GM04503 (cell line): ENCODE measurements around the gene RADIL.

Experiments used
- DNase-seq: peaks from one replicate; pipeline ENCODE4 v3.0.0-alpha.2; 2012; ENCODE audit warnings: low read depth

Gene RADIL

DNA sequence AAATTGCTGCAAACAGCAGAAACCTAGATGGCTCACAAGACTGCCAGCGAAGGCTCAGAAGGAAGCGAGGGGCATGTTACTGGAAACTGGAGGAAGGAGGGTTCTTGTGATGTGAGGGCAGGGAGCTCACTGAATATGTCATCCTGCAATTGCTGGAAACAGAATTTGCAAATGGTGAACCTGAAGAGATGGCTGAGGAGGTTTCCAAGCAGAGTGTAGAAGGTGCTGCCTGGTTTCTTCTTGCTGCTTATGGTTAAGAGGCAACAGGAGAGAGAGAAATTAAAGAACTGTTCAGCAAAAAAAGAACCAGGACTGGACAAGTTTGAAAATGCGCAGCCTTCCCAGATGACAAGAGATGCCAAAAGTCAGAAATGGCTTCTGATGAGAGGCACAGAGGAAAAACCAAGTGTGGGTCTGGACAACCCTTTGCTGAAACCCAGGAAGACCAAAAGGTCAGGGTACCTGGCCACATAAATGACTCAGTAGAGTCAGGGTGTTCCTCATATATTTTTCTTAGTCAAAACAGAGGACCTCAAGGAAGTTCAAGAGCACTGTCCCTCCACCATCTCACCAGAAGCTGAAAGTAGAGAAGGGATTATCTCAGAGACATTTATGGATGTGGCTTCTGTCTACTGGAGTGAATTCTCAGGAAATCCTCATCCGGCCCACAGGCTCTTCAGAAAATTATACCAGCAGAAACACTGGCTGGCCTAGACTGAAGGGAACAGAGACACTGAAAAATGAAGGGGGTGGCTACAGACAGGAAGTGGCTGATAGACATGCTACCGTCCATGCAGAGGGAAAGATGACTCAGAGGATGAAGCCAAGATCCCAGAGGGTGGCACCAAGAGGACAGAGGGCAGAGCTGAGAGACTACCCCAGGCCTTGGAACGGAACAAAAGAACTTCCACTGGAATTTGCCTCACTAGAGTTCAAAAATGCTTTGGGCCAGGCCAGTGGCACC lies 31.8 kb downstream of the RADIL start:
- no peak for DNase-seq

DNA sequence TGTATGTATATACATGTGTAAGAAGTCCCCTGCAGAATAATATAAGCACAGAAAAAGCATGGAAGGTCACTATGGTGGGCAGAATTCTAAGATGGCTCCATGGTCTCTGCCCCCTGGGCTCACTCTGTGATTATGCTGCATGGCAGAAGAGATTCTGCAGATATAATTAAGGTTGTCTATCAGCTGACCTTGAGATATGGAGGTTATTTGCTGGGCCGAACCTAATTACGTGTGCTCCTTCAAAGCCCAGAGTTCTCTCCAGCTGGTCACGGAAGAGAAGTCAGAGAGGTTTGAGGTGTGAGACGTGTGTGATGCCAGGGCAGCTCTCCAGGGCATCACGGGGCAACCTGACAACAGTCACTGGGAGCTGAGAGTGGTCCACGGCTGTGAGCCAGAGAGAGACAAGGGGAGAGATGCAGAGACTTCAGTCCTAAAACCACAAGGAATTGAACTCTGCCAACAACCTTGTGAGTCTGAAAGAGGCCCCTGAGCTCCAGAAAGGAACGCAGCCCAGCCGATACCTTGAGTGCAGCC lies 33.2 kb downstream of the RADIL start:
- no peak for DNase-seq

DNA sequence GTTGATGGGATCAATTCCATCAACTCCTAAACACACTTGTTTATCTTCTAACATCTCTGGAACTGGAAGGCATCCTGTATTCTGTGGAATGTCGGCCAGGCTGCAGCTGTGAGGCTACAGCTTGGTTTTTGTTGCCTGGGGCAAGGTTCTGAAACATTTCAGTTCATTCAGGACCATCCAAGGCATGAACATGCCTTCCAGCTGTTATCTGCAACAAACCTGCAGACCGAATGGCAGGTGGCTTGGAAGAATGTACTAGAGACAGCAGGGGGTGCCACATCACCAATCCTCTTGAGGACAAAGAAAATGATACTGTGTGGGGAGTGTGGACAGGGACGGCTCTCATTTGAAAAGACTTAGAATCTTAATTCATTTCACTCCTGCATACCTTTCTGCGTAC lies 34.1 kb downstream of the RADIL start:
- DNase-seq = no peak

DNA sequence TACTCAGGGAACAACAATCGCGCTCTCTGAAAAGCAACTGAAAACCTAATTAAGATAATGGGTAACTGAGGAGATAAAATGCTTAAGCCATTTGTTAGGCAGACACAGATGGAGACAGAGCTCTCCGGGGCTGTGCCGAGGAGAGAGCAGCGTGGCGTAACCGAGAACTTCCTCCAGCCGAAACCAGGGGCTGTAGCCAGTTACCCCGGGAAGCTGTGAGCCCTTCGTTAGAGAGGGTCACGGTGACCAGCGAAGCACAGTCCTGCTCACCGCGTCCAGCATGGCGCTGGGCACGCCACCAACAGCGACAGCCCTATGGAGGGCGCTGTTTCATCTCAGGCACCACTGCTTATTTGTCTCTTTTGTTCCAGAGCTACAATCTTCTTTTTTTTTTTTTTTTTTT lies 37.8 kb downstream of the RADIL start:
- no peak for DNase-seq

DNA sequence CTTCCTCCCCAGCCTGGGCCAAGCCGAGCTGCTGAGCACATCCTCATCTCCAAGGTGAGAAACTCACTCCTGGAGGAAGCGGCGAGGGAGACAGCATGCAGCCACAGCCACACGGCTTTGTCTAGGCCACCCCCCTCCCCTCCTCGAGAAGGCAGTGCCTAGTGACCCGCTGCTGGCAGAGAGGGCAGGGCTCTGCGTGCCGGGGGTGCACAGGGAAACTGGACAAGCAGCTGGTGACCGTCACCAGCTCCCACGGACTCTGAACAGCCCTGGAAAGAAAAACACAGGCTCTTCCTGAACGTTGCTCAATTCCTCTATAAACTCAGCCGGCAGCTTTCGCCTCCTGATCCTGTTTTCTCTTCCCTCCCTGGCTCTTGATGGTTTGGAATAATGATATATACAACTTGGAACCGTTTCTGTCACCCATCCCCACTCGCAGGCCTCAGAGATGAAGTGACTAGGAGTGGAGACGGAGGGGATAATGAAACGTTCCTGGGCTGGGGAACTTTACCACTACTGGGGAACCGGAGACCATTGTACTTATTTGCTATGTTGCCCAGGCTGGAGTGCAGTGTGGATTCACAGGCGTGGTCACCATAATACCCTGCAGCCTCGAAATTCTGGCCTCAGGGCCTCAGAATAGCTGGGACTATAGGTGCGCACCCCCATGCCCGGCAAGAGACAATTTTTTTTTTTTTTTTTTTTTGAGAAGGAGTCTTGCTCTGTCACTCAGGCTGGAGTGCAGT lies 41.0 kb downstream of the RADIL start:
- no peak for DNase-seq

DNA sequence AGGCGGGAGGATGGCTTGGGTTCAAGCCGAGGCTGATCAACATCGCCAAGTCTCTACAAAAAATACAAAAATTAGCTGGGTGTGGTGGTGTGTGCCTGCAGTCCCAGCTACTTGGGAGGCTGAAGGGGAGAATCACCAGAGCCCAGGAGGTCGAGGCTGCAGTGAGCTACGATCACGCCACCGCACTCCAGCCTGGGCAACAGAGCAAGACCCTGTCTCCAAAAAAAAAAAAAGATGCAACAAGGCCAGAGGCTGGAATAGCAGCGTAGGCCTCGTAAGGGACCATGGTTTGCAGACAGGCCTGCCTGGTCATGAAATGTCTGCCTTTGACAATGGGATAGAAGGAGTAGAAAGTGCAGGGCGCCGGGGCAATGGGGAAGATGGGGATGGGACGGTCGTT lies 41.7 kb downstream of the RADIL start:
- DNase-seq = no peak

DNA sequence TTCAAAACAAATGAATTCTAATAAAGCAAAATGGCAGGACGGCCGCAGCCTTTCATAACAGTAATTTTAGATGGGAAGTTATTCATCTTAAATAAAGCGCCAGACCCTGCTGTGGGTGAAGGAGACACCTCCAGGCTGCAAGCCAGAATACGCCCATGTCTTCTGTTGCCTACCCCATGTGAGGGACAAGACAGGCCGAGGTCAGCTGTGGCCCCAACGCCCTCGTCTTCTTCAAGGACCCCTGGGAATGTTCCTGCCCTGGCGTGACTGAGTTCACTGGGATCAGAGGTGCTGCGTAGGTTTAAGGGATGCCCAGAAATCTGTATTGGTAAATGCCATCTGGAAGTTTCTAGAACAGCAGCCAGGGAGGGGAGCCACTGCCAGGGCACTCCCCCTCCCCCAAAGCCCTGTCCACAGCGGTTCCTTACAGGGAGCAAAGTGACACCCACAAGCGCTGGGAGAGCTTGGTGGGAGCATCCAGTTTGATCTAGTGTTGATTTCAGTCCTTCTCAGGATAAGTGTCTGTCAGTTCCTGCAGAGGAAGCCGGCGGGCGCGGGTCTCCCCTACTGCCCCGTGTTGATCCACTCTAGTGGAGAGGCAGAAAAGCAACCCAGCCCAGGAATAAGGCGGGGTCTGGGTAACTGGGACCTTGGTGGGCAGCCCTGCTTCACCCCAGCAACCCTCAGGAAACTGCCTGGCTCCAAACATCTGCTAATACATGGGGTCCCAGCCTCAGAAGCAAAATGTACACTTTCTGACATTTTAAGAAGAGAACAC lies 42.3 kb downstream of the RADIL start:
- DNase-seq = no peak

DNA sequence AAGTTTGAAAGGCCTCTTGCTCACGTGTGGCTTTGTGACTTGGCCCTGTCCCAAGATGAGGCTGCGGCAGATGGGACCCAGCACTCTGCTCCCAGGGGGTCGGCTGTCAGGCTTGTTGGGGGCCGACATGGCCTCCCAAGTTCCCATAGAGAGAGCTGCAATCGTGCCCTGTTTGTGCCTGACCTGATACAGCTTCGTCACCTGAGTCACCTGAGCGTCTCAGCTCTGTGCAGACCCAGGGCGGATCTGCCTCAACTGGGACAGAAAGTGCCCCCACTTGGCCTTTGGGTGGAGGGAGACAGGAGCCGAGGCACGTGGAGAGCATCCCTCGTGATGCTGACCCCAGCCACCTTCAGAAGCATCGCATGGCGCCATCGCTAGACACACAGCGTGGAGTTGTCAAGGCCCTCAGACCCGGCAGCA lies 43.4 kb downstream of the RADIL start:
- DNase-seq = no peak

DNA sequence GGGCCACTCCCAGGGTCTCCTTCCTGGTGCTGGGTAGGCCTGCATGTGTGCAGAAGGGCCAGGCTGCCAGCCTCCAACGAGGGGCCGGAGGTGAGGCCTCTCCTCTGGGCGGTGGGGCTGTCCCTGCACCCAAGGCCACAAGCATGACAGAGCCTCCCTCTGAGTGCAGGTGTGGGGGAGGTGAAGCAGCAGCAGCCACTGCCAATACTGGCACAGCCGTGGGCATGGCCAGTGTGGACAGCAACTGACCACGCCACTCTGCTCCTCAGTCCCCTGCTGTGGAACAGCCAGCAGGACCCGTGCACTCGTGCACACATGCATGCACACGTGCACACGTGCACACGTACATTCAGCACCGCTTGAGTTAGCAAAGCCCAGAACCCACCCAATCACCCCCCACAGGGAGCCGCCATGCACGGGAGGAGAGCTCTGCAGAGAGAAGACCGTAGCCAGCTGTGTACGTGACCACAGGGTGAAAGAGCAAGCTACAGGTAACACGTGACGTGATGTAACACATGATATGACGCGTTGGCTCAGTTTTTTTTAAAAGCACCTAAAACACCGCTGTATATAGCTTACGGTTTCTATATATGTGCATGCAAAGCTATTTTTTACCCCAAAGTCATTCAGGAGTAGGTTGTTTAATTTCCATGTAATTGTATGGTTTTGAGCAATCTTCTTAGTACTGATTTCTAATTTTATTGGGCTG lies 44.7 kb downstream of the RADIL start:
- DNase-seq = no peak

DNA sequence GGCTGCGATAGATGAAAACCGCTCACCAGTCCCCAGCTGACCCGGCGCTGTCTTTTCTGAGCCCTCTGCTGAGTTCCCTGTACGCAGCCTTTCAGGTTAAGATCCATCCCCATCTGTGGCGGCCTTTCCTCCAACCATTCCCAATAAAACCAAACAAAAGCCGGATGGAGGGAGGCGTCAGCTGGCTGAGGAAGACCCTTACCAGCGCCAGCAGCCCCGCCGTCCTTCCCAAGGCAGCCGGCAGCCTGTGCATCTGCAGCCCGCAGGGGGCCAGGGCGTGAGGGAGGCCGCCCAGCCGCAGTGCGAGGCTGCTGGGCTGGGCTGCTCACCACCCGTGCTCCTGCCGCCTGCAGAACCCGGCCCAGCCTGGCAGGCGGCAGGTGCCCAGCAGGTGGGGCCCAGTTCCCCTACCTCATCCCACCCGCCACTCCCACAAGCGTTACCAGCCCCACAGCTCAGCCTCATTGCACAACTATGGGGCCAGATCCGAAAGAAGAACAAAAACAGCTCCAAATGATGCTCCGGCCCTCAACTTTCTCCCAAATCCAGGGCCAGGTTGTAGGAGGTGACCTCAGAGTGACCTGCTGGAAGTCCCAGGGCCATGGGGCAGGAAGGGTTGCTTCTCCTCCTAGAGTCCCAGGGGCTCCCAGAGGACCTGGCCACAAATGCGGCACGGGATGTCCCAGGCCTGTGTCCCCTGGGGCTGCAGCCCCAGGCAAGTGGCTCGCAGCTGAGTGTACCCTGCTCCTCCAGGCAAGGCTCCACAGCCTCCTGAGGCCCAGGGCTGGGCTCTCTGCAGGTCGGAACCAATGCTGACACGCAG lies 45.5 kb downstream of the RADIL start:
- DNase-seq = no peak

DNA sequence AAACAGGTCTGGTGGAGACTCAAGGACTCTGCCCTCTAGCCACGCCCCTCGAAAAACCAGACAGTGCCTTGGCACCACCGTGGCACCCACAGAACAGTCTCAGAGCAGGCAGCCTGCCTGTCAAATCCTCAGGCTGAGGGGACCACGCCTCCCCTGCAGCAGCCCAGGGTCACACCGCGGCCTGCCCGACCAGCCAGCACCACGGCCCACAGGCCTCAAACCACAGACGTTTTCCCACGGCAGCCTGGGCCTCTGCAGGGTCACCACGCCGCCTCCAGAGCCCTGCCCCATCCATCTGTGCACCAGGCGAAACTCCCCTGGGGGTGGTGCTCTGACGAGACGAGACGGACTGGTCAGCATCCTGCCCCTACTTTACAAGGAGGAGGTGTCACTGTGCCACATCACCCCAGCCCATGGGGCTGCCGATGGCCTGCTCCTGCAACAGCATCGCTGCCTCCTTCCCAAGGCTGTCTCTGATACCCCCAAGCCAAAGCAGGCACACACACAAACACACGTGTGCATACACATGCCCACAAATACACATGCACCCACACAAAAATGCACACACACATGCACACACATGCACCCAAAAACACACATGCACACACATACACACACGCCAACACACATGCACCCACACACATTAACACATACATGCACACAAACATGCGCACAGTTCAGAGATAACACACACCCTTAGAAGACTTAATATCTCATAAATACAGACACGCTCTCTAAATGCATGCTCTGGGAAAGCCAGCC lies 46.3 kb downstream of the RADIL start:
- no peak for DNase-seq

DNA sequence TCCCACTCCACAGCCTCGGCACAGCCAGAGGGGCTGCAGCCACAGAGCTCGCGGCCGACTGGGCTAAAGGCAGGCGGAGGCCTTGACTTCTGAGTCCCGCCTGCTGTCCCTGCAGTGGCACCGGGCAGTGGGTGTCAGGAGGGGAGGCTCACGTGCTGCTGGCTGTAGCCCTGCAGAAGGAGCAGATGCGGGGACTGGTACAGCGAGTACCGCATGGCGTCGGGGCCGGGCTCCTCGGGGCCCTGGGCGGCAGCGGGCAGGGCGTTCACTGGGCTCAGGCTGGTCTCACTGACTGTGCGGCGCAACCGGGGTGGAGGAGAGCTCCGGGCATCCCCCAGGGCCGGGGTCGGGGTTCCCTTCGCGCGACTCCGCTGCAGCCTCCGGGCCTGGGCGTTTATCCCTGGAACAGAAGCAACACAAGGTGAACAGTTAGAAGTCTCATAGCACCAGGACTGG lies 47.3 kb downstream of the RADIL start:
- DNase-seq = no peak

DNA sequence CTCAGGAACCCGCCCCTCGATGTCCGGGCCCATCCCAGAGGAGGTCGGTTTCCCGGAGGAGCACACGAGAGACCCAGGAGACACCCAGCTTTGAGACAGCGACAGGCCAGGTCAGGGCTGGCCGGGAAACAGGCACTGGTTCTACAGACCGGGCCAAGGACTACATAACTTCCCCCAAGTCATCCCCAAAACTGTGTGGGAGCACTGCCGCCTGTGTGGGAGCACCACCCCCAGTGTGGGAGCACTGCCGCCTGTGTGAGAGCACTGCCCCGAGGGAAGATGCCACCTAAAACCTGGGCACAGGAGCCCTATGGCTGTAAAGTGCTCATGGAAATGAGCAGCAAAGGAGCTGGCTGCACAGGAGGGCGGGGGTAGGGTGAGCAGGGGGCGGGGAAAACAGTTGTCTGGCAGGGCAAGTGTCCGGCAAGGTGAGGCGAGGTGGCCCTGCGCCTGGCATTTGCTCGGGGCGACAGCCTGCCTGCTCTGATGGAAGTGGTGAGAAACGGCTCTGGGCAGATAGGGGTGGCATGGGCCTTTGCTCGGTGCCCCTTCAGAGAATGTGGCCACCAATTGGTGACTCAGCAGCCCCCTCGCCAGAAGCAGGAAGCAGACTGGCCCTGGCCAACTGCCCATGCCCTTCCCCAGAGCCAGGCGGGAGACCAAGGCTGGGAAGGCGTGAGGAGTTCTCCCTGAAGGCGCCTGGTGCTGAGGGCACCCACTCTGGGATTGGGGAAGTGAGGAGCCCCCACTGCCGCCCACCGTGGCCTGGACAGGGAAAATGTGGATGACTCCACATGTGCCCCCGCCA lies 47.9 kb downstream of the RADIL start:
- no peak for DNase-seq

DNA sequence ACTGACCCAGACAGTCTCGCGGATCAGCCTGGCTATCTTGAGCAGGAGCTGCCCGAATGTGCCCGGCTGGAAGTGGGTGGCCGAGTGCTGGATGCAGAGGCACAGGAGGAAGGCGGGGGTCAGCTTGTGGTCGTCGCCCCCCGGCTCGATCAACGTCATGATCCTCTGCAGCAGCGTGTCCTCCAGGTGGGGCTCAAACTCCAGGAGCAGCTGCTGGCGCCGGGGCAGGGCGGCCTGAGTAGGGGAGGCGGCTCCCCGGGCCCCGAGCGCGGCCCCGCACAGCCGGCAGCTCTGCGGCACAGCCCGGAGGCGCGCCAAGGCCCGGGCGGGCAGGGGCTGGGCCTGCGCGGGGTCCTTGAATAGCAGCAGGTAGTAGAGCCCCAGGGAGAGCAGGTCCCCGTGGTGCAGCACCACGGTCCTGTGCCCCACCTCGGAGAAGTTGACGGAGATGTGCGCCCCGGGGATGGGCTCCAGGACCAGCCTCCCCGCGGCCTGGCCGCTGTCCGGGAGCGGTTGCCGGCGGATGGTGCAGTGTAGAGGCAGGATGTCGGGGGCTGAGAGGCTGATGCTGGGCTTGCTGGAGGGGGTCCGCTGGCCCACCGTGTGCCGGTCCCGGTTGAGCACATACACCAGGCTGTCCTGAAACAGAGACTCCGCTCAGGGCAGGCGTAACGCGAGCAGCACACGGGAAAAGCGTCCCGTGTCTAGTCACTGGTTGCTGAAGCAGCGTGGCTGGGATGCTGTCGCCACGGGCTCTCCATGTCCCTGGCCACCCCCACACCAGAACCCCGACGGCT lies 48.7 kb downstream of the RADIL start:
- DNase-seq = no peak

DNA sequence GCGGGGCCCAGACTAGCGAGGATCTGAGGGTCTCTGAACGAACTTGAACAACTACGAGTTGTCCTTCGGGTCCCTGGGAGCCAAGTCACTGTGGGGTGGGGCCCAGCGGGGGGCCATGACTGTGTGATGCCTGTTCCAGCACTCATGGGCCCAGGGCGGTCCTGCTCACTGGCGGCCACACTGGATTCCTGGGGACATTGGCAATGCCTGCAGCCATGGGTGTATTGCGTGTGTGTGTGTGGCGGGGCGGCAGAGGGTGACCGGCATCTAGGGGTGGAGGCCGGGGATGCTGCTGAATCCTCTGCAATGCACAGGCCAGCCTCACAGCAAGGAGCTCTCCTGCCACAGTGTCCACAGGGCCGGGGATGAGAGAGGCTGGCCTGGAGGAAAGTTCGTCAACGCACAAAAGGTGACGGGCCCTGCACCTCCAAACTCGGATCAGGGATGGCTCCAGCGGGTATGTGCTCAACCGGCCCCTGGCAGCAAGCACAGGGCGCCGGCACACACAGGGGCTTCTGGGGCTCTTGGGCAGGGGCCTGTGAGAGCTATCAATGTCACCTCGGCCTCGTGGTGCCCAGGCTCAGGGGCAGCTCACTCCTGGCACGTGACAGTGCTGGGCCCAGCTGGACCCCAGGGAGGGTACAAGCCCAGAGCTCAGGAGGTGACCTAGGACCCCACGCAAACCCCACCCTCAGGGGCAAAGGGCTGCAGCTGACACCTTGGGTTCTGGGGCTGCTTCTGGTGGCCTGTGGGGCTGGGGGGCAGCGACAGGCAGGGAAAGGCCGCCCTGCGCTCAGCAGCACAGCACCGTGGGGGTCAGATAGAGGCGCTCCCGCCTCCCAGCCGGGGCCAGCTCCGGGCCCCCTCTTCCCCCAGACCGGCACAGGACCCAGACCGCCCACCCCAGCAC lies 49.6 kb downstream of the RADIL start:
- no peak for DNase-seq

DNA sequence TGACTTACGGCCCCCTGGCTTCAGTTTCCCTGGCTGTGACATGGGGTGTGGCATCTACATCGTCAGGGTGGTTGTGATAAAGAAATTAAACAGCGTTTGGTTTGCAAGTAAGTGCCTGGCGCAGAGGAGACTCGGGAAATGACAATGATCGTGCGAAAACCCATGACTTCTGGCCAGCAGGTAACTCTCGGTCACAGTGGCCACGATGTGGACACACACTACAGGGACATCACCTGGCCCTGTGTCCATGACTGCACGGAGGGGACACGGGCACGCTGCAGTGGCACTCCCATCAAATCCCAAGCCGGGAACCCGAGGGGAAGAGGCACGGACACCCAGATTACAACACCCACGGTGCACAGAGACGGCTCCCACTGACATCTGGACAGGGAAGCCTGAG lies 50.3 kb downstream of the RADIL start:
- no peak for DNase-seq

DNA sequence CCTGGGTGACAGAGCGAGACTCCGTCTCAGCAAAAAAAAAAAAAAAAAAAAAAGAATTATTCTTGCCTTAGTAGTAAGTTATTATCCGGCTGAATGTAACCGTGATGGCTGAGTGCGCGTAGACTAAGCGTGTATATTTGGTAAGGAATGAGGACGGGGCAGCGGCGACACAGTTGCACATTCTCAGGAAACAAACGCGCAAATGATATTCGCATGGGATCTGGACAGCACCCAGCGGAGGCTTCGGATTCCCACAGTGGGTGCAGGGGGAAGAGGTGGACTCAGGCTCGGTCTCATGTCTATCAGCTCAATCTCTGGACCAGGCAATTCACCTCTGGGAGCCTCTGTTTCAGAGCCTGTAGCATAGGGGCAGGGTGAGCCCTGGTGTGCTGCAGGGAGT lies 50.8 kb downstream of the RADIL start:
- DNase-seq = no peak
